Mesothelial cell of epicardium (in vitro differentiated cells): Measurements from ENCODE around the gene IFT22. TPM values are rescaled to one million over a fixed set of nuclear protein-coding genes. Genes with fewer than 3 reads are reported as not detected.
"Not testable (repeated sequence)": the region's sequence is repeated elsewhere in the genome, so short reads cannot be mapped to it uniquely, and the experiment has no call there.

Experiments
- DNase-seq, 2 experiments: peaks; one replicate each; pipeline ENCODE4 v3.0.0; 2021; ENCODE audit warnings: low spot score in 2 of 2; ENCODE audit not compliant: unreplicated experiment in 2 of 2
- H3K27ac Mint-ChIP-seq: 2 replicates; pipeline ENCODE4 v1.8.0; 2021; ENCODE audit warnings: mixed read lengths
- H3K27me3 Mint-ChIP-seq: 2 replicates; pipeline ENCODE4 v1.8.0; 2021; ENCODE audit warnings: low read depth, mixed read lengths
- H3K36me3 Mint-ChIP-seq: 2 replicates; pipeline ENCODE4 v1.8.0; 2021; ENCODE audit warnings: mixed read lengths
- H3K4me1 Mint-ChIP-seq: 2 replicates; pipeline ENCODE4 v1.8.0; 2021; ENCODE audit warnings: mixed read lengths
- H3K4me3 Mint-ChIP-seq: 2 replicates; pipeline ENCODE4 v1.8.0; 2021; ENCODE audit warnings: mild to moderate bottlenecking, moderate library complexity, mixed read lengths
- H3K9me3 Mint-ChIP-seq: 2 replicates; pipeline ENCODE4 v1.8.0; 2021; ENCODE audit warnings: mixed read lengths
- total RNA-seq: library from RNA; stranded (reverse); gene quantifications from 3 replicates; pipeline ENCODE4 v1.2.1, GENCODE V29; 2021
- TF ChIP-seq, protein P1 (sequence below): fragments of 200-600 bp; sonication (generic); IDR thresholded peaks from one replicate; pipeline ENCODE4 v1.5.0; 2021; ENCODE audit warnings: antibody characterized with exemption; ENCODE audit not compliant: unreplicated experiment

IFT22 gene
- total RNA-seq, 1 donor from 2014 or later, result 34.9 TPM

DNA sequence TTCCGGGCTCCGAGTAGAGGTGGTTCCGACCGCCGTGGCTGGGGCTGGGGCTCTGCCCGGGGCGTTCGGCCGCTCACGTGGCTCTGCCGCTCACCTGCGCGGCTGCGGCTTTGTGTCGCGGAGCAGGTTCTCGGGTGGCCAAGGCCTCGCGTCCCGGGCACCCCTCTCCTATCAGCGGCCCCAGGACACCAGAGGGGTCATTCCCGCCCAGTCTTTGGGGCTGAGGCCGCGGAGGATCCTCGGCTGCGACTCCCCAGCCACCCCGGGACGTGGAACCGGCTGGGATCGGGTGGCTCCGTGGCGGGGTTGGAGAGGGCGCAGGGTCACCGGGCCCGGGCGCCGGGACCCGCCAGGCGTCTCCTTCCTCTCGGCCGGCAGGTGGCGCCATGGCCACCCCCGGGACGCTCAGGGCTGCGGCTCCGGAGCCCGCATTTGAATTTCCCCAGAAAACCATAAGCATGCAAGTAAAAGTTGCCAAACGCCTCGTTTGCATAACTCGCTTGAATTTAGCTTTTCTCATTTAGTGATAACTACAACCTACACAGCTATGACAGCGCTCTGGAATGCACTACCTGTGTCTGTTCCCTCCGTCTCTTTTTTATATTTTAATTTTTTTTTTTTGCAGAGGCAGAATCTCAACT is 42.2 kb upstream of the IFT22 start:
- TF ChIP-seq, protein P1, sequence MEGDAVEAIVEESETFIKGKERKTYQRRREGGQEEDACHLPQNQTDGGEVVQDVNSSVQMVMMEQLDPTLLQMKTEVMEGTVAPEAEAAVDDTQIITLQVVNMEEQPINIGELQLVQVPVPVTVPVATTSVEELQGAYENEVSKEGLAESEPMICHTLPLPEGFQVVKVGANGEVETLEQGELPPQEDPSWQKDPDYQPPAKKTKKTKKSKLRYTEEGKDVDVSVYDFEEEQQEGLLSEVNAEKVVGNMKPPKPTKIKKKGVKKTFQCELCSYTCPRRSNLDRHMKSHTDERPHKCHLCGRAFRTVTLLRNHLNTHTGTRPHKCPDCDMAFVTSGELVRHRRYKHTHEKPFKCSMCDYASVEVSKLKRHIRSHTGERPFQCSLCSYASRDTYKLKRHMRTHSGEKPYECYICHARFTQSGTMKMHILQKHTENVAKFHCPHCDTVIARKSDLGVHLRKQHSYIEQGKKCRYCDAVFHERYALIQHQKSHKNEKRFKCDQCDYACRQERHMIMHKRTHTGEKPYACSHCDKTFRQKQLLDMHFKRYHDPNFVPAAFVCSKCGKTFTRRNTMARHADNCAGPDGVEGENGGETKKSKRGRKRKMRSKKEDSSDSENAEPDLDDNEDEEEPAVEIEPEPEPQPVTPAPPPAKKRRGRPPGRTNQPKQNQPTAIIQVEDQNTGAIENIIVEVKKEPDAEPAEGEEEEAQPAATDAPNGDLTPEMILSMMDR, result peak; percentile 94
- peaks cover 6% of the 10 kb centered on the region for H3K9me3 Mint-ChIP-seq
- H3K4me3 Mint-ChIP-seq, result peak overlapping the region; percentile 71
- peak overlapping the region; percentile 21 for H3K27ac Mint-ChIP-seq
- peaks cover 13% of the 10 kb centered on the region for H3K4me1 Mint-ChIP-seq
- H3K36me3 Mint-ChIP-seq, result peaks cover 10% of the 10 kb centered on the region
- H3K27me3 Mint-ChIP-seq, result no peaks in the 10 kb centered on the region
- peak; percentile 49 to 83 for DNase-seq

DNA sequence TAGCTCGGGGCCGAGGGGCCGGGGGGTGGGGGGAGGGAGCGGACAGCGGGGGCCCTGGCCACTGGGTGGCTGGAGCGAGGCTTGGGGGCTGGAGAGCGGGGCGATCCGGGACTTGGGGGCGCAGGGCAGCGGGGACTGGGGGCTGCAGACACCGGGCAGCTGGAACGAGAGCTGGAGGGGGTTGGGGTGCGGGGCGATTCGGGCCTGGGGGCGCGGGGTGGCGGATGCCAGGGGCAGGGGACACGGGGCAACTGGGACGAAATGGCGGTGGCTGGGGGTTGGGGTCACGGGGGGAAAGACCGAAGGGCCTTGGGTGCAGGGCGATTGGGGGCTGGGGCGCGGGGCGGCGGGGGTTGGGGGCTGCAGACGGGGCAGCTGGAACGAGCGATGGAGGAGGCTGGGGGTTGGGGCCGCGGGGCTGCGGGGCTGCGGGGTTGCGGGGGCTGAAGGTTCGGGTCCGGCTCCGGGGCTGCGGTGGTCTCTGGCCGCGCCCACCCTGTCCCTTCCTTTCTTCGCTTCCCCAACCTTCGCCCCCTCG is 41.7 kb upstream of the IFT22 start:
- peak overlapping the region; percentile 71 for H3K4me3 Mint-ChIP-seq
- peaks cover 10% of the 10 kb centered on the region for H3K36me3 Mint-ChIP-seq
- TF ChIP-seq, protein P1, result no peak
- peaks cover 11% of the 10 kb centered on the region for H3K4me1 Mint-ChIP-seq
- no peak for DNase-seq
- H3K27me3 Mint-ChIP-seq, result no peaks in the 10 kb centered on the region
- no peak overlapping the region for H3K27ac Mint-ChIP-seq
- peaks cover 6% of the 10 kb centered on the region for H3K9me3 Mint-ChIP-seq

- Mint-ChIP-seq H3K27ac (no peak within 1 kb of the TSS), H3K4me3 (peak within 1 kb of the TSS; percentile 71), H3K9me3 (no peaks in the 10 kb centered on the region), H3K27me3 (no peaks in the 10 kb centered on the region), H3K4me1 (peaks cover 11% of the 10 kb centered on the region), H3K36me3 (peaks cover 5% of the 10 kb centered on the region)
- TF ChIP-seq, protein P1, result no peak
- DNase-seq, result peak; percentile 49 to 77
These were observed 41.0 kb upstream of the IFT22 start, which contains the start of gene COL26A1 for GRCh38 chr7:101362334-101363195. Gene COL26A1 (plus strand): TSS chr7:101362875. CDS start chr7:101363033, 158 bp downstream.

DNA sequence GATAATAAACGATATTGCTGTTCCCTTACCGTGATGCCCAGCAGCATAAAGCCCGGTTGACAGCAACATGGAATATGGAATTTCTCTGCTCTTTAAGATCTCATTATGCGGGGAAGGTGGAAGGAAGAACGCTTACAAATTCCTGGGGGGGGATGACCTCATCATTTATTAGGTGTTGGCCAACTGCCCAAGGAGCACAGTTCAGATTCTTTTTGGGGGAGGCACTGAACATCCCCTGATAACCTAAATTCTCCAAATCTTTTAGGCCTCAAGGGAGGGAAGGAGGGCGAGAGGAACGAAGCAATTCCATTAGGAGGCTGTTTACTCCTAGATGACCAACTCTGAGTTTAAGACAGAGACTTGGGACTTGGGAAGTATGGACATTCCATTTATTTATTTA is 35.8 kb upstream of the IFT22 start:
- H3K27me3 Mint-ChIP-seq, result no peaks in the 10 kb centered on the region
- no peaks in the 10 kb centered on the region for H3K36me3 Mint-ChIP-seq
- peaks cover 7% of the 10 kb centered on the region for H3K4me1 Mint-ChIP-seq
- H3K27ac Mint-ChIP-seq, result peak overlapping the region; percentile 86
- TF ChIP-seq, protein P1, result no peak
- H3K9me3 Mint-ChIP-seq, result no peaks in the 10 kb centered on the region
- H3K4me3 Mint-ChIP-seq, result no peak overlapping the region
- no peak for DNase-seq

DNA sequence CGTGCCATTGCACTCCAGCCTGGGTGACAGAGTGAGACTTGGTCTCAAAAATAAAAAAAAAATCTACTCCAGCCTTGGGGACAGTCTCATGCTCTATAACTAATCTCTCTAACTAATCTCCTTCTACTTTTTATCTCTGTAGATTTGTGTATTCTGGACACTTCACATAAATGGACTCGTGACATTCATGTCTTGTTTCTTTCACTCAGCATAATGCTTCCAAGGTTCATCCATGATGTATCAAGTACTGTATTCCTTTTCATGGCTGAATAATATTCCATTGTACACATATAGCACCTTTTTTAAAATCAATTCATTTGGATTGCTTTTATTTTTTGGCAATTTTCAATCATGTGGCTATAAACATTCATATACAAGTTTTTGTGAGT is 31.3 kb upstream of the IFT22 start:
- Mint-ChIP-seq H3K27me3 (no peaks in the 10 kb centered on the region), H3K4me3 (no peak overlapping the region), H3K9me3 (no peaks in the 10 kb centered on the region), H3K4me1 (peaks cover 14% of the 10 kb centered on the region), H3K27ac (no peak overlapping the region), H3K36me3 (no peaks in the 10 kb centered on the region)
- TF ChIP-seq, protein P1, result no peak
- DNase-seq, result no peak

DNA sequence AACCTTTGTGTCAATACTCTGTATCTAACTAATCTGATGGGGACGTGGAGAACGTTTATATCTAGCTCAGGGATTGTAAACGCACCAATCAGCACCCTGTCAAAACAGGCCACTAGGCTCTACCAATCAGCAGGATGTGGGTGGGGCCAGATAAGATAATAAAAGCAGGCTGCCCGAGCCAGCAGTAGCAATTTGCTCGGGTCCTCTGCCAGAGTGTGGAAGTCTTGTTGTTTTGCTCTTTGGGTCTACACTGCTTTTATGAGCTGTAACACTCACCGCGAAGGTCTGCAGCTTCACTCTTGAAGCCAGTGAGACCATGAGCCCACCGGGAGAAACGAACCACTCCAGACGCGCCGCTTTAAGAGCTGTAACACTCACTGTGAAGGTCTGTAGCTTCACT is 27.7 kb upstream of the IFT22 start:
- not testable (repeated sequence) for H3K36me3 Mint-ChIP-seq, H3K4me3 Mint-ChIP-seq, H3K4me1 Mint-ChIP-seq, H3K27ac Mint-ChIP-seq, H3K9me3 Mint-ChIP-seq, H3K27me3 Mint-ChIP-seq, DNase-seq

DNA sequence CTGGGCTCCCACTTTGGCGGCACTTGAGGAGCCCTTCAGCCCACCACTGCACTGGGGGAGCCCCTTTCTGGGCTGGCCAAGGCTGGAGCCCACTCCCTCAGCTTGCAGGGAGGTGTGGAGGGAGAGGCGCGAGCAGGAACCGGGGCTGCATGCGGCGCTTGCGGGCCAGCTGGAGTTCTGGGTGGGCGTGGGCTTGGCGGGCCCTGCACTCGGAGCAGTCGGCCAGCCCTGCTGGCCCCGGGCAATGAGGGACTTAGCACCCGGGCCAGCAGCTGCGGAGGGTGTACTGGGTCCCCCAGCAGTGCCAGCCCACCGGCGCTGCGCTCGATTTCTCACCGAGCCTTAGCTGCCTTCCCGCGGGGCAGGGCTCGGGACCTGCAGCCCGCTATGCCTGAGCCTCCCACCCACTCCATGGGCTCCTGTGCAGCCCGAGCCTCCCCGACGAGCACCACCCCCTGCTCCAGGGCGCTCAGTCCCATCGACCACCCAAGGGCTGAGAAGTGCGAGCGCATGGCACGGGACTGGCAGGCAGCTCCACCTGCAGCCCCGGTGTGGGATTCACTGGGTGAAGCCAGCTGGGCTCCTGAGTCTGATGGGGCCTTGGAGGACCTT is 26.9 kb upstream of the IFT22 start:
- not testable (repeated sequence) for H3K36me3 Mint-ChIP-seq, H3K27ac Mint-ChIP-seq, H3K9me3 Mint-ChIP-seq, H3K4me3 Mint-ChIP-seq, DNase-seq, H3K27me3 Mint-ChIP-seq, H3K4me1 Mint-ChIP-seq
